RWPE2 (cell line): ENCODE results near the gene SMIM20.

Experiments
- ATAC-seq: fragments of 200-7000 bp; cut with Tn5 transposase; 3 replicates; pipeline ENCODE4 v1.9.1; 2021; ENCODE audit warnings: low read depth
- DNase-seq: peaks from one replicate; pipeline ENCODE4 v3.0.0-alpha.2; 2020; ENCODE audit warnings: low spot score
- H3K27ac ChIP-seq: fragments of 450-650 bp; 2 replicates; pipeline ENCODE4 v1.5.1; 2017; ENCODE audit warnings: mild to moderate bottlenecking; ENCODE audit not compliant: poor library complexity, severe bottlenecking
- H3K27me3 ChIP-seq: fragments of 250-450 bp; sonication (Bioruptor Pico); 2 replicates; pipeline ENCODE4 v1.5.1; 2021; ENCODE audit warnings: mild to moderate bottlenecking, moderate library complexity; ENCODE audit not compliant: insufficient read depth, poor library complexity, severe bottlenecking
- H3K36me3 ChIP-seq: fragments of 250-450 bp; sonication (Bioruptor Pico); 2 replicates; pipeline ENCODE4 v1.5.1; 2020; ENCODE audit warnings: low read depth, mild to moderate bottlenecking, moderate library complexity
- H3K4me1 ChIP-seq: fragments of 250-450 bp; sonication (Bioruptor Pico); 2 replicates; pipeline ENCODE4 v1.5.1; 2021; ENCODE audit warnings: mild to moderate bottlenecking, moderate library complexity; ENCODE audit not compliant: insufficient read depth, poor library complexity, severe bottlenecking
- H3K4me3 ChIP-seq: fragments of 250-450 bp; sonication (Bioruptor Pico); 2 replicates; pipeline ENCODE4 v1.5.1; 2021; ENCODE audit warnings: mild to moderate bottlenecking, moderate library complexity; ENCODE audit not compliant: severe bottlenecking
- H3K9me3 ChIP-seq: fragments of 250-450 bp; sonication (Bioruptor Pico); 2 replicates; pipeline ENCODE4 v1.5.1; 2021; ENCODE audit warnings: mild to moderate bottlenecking, moderate library complexity; ENCODE audit not compliant: severe bottlenecking
- TF ChIP-seq, protein P1 (sequence below): fragments of 450-650 bp; IDR thresholded peaks from one replicate; pipeline ENCODE4 v1.5.1; 2017; ENCODE audit warnings: mild to moderate bottlenecking, moderate library complexity; ENCODE audit not compliant: poor library complexity, severe bottlenecking

The SMIM20 gene

DNA sequence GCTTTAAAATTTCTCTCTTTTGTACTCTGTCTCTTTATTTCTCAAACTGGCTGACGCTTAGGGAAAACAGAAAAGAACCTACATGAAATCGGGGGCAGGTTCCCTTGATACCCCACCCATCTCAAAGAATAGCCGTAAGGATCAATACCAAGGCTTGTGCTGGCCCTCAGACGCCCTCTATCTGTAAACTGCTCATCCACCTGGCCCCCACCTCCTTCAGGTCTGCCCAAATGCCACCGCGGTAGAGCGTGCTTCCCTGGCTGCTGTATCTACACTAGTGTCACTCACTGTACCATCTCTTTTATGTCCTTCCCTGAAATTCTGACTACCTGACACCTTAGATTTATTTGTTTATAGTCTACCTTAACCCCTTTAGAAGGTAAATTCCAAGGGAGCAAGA lies 62.8 kb downstream of the SMIM20 start:
- Histone ChIP-seq H3K36me3 (no peaks in the 10 kb centered on the region), H3K27ac (no peak overlapping the region), H3K4me3 (no peak overlapping the region), H3K9me3 (no peaks in the 10 kb centered on the region), H3K4me1 (no peaks in the 10 kb centered on the region), H3K27me3 (no peaks in the 10 kb centered on the region)
- DNase-seq: no peak
- TF ChIP-seq, protein P1, sequence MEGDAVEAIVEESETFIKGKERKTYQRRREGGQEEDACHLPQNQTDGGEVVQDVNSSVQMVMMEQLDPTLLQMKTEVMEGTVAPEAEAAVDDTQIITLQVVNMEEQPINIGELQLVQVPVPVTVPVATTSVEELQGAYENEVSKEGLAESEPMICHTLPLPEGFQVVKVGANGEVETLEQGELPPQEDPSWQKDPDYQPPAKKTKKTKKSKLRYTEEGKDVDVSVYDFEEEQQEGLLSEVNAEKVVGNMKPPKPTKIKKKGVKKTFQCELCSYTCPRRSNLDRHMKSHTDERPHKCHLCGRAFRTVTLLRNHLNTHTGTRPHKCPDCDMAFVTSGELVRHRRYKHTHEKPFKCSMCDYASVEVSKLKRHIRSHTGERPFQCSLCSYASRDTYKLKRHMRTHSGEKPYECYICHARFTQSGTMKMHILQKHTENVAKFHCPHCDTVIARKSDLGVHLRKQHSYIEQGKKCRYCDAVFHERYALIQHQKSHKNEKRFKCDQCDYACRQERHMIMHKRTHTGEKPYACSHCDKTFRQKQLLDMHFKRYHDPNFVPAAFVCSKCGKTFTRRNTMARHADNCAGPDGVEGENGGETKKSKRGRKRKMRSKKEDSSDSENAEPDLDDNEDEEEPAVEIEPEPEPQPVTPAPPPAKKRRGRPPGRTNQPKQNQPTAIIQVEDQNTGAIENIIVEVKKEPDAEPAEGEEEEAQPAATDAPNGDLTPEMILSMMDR: no peak
- ATAC-seq: no peak

DNA sequence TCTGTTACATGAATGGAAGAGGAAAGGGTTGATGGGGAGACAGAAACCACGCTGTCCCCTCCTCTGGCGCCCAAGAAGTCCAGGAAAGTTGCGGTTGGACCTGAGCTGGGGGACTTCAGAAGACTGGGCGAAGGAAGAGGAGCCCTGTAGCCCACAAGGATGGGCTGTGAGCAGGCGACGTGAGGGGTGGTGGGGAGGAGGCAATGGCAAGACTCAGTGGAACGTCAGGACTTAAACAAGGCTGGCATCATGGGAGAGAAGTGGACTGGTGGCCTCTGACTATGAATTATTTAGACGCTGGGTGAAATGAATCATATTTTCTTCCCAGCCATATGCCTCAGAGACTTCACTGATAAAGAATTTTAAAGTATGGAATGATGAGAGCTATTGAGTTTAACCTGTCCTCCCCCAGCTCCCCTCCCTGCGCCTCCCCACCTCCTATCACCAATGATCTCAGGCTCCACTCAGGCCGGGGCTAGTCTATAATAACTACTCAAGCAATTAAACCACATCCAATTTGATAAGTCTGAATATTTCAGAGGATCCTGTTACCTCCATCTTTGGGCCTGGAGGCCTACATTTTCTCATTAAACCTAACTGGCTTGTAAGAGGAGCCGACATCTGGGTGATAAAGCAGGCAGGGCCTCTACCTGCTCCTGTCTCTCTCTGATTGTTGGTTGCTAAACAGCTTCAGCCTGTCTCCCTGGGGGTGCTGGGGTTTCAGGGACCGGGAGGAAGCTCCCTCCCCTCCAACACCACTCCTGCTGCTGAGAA lies 63.6 kb downstream of the SMIM20 start:
- H3K9me3 ChIP-seq: no peaks in the 10 kb centered on the region
- no peak overlapping the region for H3K27ac ChIP-seq
- H3K27me3 ChIP-seq: no peaks in the 10 kb centered on the region
- H3K4me1 ChIP-seq: no peaks in the 10 kb centered on the region
- H3K4me3 ChIP-seq: no peak overlapping the region
- TF ChIP-seq, protein P1: no peak
- ATAC-seq (no peak), DNase-seq (no peak)
- no peaks in the 10 kb centered on the region for H3K36me3 ChIP-seq

DNA sequence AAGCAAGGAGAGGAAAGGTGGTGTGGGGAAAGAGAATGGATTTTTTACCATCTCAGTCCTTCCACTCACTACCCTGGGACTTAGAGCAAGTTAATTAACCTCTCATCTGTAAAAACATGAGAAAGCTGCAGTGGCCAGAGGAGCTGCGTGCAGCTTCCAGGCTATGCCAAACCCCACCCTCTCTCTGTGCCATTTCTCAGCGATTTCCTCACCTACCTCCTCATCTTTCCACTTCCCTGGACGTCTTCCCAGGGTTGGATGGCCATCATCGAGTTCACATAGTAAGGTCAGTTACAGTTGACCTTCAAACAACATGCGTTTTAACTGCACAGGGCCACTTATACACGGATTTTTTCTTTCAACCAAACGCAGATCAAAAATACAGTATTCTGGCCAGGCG lies 64.3 kb downstream of the SMIM20 start:
- Histone ChIP-seq H3K4me1 (no peaks in the 10 kb centered on the region), H3K27me3 (no peaks in the 10 kb centered on the region), H3K9me3 (no peaks in the 10 kb centered on the region), H3K36me3 (no peaks in the 10 kb centered on the region), H3K4me3 (no peak overlapping the region), H3K27ac (no peak overlapping the region)
- DNase-seq: no peak
- no peak for ATAC-seq
- TF ChIP-seq, protein P1: no peak
